GM21447 (cell line): ENCODE results near the gene ZSCAN10.

Experiments used
- ATAC-seq: cut with Tn5 transposase; IDR thresholded peaks from one replicate; pipeline ENCODE4 v1.9.1; 2021; ENCODE audit not compliant: unreplicated experiment

ZSCAN10 gene

GRCh38 chr16:3049921-3050481 lies 49.1 kb downstream of the ZSCAN10 start:
- no peak for ATAC-seq

- no peak for ATAC-seq
Observed at GRCh38 chr16:3047387-3047720, 51.7 kb downstream of the ZSCAN10 start.

- ATAC-seq: no peak
Observed at GRCh38 chr16:3046641-3047386, 52.3 kb downstream of the ZSCAN10 start.

GRCh38 chr16:3045758-3046640 lies 53.1 kb downstream of the ZSCAN10 start, which contains the start of gene MMP25:
Gene MMP25 (plus strand): TSS chr16:3046561. CDS start chr16:3046918, 357 bp downstream.
- no peak for ATAC-seq

- ATAC-seq: no peak
Observed at GRCh38 chr16:3044708-3045107, 54.4 kb downstream of the ZSCAN10 start.

- ATAC-seq: no peak
Observed at GRCh38 chr16:3042376-3042775, 56.7 kb downstream of the ZSCAN10 start.

GRCh38 chr16:3038896-3039295 lies 60.2 kb downstream of the ZSCAN10 start:
- ATAC-seq: no peak
